Measurements from ENCODE around the gene BRSK2.
"Not testable (repeated sequence)": the region's sequence is repeated elsewhere in the genome, so short reads cannot be mapped to it uniquely, and the experiment has no call there.

Gene BRSK2

GRCh38 chr11:1389932-1390568 is at the start of gene BRSK2:
Gene BRSK2, plus strand, starts transcription at chr11:1389934. Its CDS starts 351 bp downstream, at chr11:1390285.
- no peak for DNase-seq

DNA sequence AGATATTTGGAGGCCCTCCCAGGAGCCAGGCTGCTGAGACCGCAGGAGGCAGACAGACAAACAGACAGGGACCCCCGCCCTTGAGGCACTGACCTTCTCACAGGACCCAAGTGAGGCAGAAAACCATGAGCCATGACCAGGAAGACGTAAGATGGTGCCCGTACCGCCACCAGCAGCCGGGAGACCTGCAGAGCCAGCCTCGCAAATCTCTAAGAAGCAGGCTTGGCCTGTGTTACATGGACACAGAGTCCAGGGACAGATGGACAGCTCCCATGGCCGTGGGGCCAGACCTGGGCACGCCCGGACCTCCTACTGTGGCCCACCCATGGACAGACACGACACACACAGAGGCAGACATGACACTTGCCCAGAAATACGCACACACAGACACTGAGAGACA is 49.6 kb upstream of the BRSK2 start:
- no peak for DNase-seq

GRCh38 chr11:1341226-1341625 is 48.5 kb upstream of the BRSK2 start:
- DNase-seq, result not testable (repeated sequence)

DNA sequence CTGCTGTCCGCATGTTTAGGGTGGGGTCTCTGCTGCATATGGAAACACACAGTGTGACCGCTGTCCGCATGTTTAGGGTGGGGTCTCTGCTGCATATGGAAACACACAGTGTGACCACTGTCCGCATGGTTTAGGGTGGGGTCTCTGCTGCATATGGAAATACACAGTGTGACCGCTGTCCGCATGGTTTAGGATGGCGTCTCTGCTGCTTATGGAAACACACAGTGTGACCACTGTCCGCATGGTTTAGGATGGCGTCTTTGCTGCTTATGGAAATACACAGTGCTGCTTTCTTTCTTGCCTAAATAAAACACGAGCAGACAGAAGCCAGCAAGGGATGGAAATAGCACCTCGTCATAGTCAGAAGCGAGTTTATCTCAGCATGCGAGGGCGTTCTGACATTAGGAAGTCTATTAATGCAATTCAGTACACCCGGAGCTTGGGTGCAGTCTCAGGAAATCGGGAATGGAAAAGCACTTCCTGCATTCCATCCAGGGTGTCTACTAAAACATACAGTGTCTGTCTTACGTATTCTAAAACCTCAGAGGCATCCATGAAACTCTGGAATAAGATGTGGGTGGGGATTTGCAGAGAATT is 47.7 kb upstream of the BRSK2 start:
- no peak for DNase-seq

- DNase-seq, result no peak
These were observed 46.8 kb upstream of the BRSK2 start for GRCh38 chr11:1342946-1343345.

- DNase-seq, result no peak
These were observed 46.2 kb upstream of the BRSK2 start for GRCh38 chr11:1343391-1344055.

- DNase-seq, result no peak
These were observed 45.6 kb upstream of the BRSK2 start for GRCh38 chr11:1344056-1344635.

DNA sequence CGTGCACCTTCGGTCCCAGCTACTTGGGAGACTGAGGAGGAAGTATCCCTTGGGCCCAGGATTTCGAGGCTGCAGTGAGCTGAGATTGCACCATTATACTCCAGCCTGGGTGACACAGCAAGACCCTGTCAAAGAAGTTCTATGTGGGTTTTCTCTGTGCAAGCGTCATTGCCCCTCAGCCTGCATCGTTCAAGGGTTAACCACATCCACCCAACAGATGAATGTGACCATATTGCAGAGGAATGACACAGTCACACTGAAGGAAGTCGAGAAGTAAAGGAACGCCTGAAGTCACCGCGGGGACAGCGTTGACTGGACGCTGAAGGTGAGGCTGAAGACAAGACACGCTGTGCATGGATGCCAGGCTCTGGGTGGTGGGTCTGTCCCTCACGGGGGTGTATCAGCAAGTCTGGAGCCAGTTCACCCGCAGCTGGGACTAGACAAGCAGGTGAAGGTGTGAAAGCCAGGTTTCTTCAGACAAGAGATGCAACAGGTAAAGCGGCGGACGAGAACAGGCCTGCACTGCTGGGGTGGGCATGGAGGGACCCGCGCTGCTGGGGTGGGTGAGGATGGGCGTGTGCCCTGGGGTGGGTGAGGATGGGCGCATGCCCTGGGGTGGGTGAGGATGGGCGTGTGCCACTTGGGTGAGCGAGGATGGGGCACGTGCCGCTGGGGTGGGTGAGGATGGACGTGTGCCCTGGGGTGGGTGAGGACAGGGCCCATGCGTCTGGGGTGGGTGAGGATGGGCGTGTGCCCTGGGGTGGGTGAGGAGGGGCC is 43.8 kb upstream of the BRSK2 start:
- no peak for DNase-seq

DNA sequence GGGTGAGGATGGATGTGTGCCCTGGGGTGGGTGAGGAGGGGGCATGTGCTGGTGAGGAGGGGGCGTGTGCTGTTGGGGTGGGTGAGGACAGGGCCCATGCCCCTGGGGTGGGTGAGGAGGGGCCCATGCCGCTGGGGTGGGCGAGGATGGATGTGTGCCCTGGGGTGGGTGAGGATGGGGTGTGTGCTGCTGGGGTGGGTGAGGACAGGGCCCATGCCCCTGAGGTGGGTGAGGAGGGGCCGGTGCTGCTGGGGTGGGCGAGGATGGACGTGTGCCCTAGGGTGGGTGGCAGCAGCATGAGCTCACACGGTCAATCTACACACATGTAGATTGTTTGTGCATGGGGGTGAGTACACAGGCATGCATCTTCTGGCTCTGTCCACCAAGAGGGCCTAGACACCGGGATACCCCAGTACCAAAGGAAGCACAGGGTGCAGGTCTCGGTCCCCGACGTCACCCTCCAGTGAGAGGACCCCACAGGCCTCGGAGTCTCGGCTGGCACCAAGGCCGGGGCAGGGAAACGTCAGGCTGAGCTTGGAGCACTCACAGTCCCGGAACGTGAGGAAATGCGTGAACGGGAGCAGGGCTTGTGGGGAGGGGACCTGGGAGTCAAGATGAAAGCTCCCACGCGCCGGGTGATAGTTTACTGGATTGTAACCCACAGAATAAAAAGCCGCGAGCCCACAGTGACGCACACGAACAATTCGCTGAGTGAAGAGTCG is 42.9 kb upstream of the BRSK2 start:
- no peak for DNase-seq

DNA sequence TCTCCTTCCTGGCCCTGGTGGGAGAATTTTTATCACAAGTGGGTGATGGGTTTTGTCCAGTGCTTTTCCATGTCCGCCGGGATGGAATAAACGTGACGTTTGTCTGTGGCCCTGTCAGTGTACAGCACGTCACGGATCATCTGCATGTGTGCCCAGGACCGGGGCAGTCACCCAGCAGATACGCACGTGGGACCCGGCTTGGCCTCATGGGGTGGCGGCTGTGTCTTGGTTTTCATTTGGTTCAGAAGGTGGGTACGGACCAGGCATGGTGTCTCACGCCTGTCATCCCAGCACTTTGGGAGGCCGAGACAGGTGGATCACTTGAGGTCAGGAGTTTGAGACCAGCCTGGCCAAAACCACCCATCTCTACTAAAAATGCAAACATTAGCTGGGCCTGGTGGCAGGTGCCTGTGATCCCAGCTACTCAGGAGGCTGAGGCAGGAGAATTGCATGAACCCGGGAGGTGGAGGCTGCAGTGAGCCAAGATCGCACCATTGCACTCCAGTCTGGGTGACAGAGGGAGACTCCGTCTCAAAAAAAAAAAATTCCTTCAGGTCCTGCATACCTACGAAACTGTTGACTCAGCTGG is 42.2 kb upstream of the BRSK2 start:
- not testable (repeated sequence) for DNase-seq

DNA sequence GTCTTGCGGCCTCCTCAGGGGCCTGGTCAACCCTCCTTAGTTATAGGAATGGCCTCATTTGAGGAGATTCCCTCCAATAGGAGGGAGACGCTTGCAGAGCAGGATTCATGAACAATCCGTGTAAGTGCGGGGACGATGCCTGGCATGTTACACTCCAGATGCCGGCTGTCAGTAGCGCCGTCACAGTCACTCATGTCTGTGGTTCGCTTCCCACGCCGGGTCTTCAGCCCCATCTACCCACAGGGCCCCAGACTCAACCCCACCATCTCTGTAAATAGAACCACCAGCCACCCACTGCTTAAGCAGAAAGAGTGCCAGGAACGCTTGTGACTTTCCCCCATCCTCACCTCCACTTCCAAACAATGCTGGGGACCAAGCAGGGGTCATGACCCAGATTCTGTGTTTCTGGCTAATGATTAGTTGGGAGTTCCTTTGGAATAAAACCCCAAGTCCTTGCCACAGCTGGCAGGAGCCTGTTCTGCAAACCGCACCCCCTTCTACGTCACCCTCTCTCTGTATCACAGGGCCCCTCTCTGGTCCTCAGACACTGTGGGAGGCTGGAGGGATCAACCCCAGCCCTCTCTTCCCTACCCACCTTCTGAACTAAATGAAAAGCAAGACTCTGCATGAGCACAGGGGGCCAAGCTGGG is 41.5 kb upstream of the BRSK2 start:
- no peak for DNase-seq

- DNase-seq, result no peak
These were observed 40.9 kb upstream of the BRSK2 start for GRCh38 chr11:1348796-1349326.

DNA sequence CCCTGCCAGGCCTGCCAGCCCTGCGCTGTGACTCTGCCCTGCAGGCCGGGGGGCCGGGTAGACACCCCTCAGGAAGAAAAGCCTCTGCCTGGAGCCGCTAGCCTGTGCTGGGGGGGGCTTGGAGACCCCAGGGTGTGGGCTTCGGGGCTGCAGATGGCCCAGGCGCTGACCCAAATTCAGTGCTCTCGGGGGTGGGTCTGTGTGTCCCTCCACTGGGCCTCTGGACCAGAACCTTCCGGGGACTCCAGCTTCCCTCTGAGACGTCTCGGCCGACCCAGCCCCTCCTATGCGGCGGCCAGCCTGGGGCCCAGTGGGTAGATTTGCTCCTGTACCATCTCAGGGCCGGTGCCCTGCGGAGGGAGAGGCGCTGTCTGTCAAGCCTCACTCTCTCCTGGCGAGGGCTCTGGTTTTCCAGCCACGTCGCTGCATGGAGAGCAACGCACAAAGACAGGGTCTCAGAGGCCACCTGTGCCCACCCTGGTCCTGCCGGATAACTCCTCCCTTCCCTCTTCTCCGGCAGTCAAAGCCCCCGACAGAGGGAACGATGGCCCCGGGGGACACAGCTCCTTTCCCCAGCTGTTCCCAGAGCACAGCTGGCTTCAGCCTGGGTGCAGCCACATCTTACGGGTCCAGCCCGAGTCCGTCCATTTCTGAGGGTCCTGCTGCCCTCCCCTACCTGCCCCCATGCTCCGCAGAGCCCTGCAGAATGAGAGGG is 40.2 kb upstream of the BRSK2 start:
- no peak for DNase-seq

DNA sequence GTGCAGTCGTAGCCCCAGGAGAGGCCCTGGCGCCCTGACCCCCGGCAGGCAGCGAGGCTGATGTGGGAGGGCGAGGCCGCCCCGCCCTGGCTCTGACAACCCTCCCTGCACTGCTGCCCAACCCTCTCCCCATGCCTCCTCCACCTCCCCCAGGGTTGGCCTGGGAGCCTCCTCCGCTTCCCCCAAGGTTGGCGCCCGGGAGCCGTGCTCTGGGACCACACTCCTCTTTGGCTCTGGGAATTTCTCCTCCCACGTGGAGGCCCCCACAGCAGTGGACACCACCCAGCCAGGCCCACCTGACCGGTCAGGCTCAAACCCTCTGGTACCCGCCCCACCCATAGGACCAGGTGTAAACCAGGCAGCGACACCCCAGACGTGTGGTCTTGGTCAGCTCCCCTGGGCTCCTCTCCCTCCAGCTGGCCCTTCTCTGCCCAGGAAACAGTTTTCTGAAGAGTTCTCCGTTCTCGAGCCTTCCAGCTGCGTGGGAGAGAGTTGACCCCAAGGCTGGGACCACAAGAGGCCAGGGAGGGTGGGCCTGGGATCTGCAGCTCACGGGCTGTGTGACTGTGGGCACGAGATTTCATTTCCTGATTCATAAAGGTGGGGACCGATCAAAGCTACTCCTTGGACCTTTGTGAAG is 39.5 kb upstream of the BRSK2 start:
- no peak for DNase-seq

DNA sequence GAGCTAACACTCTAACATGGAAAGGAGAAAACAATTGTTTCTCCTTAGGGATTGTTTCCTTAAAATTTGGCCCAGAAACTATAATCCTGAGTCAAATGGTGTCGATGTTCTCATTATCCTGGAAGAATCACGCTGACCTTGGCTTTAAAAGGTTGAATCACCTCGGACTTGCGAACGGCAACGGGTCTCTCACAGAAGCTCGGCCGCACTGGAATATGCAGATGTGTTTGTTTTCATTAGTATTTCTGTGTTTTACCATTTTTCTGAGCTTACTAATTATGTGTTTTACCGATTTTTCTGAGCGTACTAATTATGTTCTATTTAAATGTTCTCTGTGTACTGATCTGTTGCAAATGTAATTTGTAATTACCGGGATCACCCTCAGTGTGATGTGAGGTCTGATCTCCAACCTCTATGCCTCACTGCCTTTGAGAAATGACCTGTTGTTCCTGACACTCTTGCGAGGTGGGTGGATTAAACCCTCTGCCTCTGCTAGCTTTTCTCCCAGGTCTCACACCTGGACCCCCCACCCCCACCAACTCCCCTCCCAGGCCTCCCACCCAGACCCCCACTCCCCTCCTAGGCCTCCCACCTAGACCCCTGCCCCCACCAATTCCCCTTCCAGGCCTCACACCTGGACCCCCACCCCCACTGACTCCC is 38.3 kb upstream of the BRSK2 start:
- DNase-seq, result no peak

- DNase-seq, result no peak
These were observed 36.9 kb upstream of the BRSK2 start for GRCh38 chr11:1352696-1353382.

GRCh38 chr11:1353383-1354124 is 36.2 kb upstream of the BRSK2 start:
- DNase-seq, result no peak

All from activated T-cell treated with anti-CD3 and anti-CD28 coated beads for 4 hours (primary cell).